Measurements from ENCODE around the gene GPR157.

- TF ChIP-seq, protein P1, sequence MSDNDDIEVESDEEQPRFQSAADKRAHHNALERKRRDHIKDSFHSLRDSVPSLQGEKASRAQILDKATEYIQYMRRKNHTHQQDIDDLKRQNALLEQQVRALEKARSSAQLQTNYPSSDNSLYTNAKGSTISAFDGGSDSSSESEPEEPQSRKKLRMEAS (IDR thresholded peaks at IDR 0.05; ENCODE audit: low read depth, low read length): no peak
- no peak for TF ChIP-seq POLR2A (IDR thresholded peaks at IDR 0.05; ENCODE audit: low read depth, low read length)
- TF ChIP-seq MEF2A (IDR thresholded peaks at IDR 0.05; ENCODE audit: insufficient read depth, low read depth, low read length): no peak
- no peak for TF ChIP-seq ESRRA (IDR thresholded peaks at IDR 0.05; ENCODE audit: low read length)
Observed at GRCh38 chr1:9146156-9146555, 17.3 kb upstream of the GPR157 start.
